Measurements from ENCODE around the gene RPGR. TPM values are rescaled to one million over a fixed set of nuclear protein-coding genes. Genes with fewer than 3 reads are reported as not detected.

The RPGR gene
- total and polyA plus RNA-seq, 10 donors = 5.9 to 34.5 (median 12.5) TPM

DNA sequence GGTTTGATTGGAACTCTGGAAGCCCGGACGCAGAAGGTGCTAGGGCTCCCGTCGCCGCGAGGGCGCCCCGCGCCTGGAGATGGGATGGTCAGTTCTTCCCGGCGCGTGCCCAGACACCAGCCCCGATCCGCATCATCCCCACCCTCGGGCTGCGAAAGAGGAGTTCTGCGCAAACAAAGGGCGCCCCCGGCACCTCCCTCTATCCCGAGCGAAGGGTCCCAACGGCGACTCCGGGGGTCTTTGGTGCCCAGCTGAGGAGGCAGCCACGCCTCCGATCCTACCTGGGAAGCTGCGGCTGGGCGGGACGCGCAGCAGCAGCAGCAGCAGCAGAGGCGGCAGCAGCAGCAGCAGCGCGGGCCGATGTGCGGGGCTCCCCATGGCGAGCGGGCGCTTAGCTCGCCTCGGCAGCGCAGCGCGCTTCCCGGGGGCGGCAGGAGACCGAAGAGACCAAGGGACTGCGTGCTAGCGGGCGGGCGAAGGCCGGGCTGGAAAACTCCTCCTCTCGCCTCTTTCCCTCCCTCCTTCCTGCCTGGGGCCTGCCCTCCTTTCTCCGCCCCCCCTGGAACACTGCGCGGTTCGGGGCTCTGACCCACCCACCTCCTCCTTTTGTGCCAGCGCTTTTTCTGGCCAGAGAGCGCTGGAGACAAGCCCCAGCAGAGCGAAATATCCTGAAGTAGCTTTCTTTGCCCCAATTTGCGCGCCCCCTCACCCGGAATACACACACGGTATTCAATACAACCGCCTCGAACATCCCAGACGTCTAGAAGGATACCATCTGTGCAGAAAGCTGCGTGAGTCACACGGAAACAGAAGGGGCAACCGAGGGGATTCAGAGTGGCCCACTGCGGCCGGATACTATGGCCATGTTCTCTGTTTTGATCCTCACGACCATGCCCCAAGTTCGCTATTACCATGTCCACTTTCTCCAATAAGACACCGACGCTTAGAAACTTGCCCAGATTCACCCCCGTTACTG, 106.6 kb downstream of the RPGR start, which contains the start of gene SRPX:
TSS of gene SRPX (minus strand) at position 457 of the 976 bp plus-strand sequence. CDS start at position 378, 79 bp downstream.
- no peak for TF ChIP-seq POLR2AphosphoS5 (IDR thresholded peaks at IDR 0.05)
- no peak for TF ChIP-seq CTCF (IDR thresholded peaks at IDR 0.05 in 8 of 11, conservative IDR thresholded peaks at IDR 0.05 in 3 of 11)
- no peak for TF ChIP-seq POLR2A (IDR thresholded peaks at IDR 0.05)
- no peak within 1 kb of the TSS for H3K27ac ChIP-seq
- no peaks in the 10 kb centered on the region for H3K36me3 ChIP-seq
- 4 to 52% (median 13%) methylated on average over 15 to 76 of the region's 76 CpGs for WGBS, 5 donors
- no peaks in the 10 kb centered on the region for H3K9me3 ChIP-seq
- peak; percentile 63 for DNase-seq
- H3K4me3 ChIP-seq = peak within 1 kb of the TSS in 6 of 8 donors; percentile 17 to 59 (median 26)
- peaks cover 0 to 15% (median 6%) of the 10 kb centered on the region in 6 donors for H3K4me1 ChIP-seq
- intact Hi-C loops (cut with DNase I; ENCODE audit: low total_unique reads) = no loop called here
- H3K27me3 ChIP-seq (replicated peaks in 1 of 7) = peaks cover 0 to 78% (median 26%) of the 10 kb centered on the region in 7 donors

- WGBS, 5 donors = 2 to 42% (median 11%) methylated on average over 4 to 14 of the region's 14 CpGs
- peak overlapping the region in 6 of 8 donors; percentile 17 to 59 (median 26) for H3K4me3 ChIP-seq
- no peak overlapping the region for H3K27ac ChIP-seq
- no peak for TF ChIP-seq POLR2A (IDR thresholded peaks at IDR 0.05)
- no peak for TF ChIP-seq POLR2AphosphoS5 (IDR thresholded peaks at IDR 0.05)
- TF ChIP-seq CTCF (IDR thresholded peaks at IDR 0.05 in 8 of 11, conservative IDR thresholded peaks at IDR 0.05 in 3 of 11) = no peak
- DNase-seq = no peak
- intact Hi-C loops (cut with DNase I; ENCODE audit: low total_unique reads) = no loop called here
- H3K36me3 ChIP-seq = no peaks in the 10 kb centered on the region
- peaks cover 0 to 77% (median 26%) of the 10 kb centered on the region in 7 donors for H3K27me3 ChIP-seq (replicated peaks in 1 of 7)
- peaks cover 0 to 15% (median 6%) of the 10 kb centered on the region in 6 donors for H3K4me1 ChIP-seq
- H3K9me3 ChIP-seq = no peaks in the 10 kb centered on the region
These were observed 107.3 kb downstream of the RPGR start for GRCh38 chrX:38220024-38220414.

Small RNA genes lying within 50 kb of the gene (small RNA-seq; reads per million reads assigned to genes)
- 0 reads per million in 4 donors for gene RF00322

Other genes with a start within 250 kb of the RPGR start
- 1 to 10 TPM; 1.3 to 4.9 (median 1.8) TPM for gene SRPX, start 106.6 kb downstream of the RPGR start, total RNA-seq
- 10 to 100 TPM in 1 of 3 donors, 1 to 10 TPM in 1, under 1 TPM in 1; 0.50 to 10.3 (median 4.1) TPM for gene SRPX, start 106.6 kb downstream of the RPGR start, polyA plus RNA-seq
- gene OTC, start 25.1 kb upstream of the RPGR start, total RNA-seq = not detected
- gene OTC, start 25.1 kb upstream of the RPGR start, polyA plus RNA-seq = under 1 TPM in 2 of 3 donors, not detected in 1; 0.05 to 0.06 TPM
- 100 to 1,000 TPM in 3 of 7 donors, 10 to 100 TPM in 4; 52.0 to 158 (median 97.3) TPM for gene TSPAN7, start 234.0 kb upstream of the RPGR start, total RNA-seq
- 10 to 100 TPM in 2 of 3 donors, 1 to 10 TPM in 1; 7.2 to 30.2 (median 11.9) TPM for gene TSPAN7, start 234.0 kb upstream of the RPGR start, polyA plus RNA-seq